ENCODE measurements around the gene LRMDA. TPM values are rescaled to one million over a fixed set of nuclear protein-coding genes. Genes with fewer than 3 reads are reported as not detected.

Gene LRMDA
- total RNA-seq, 1 donor from 2014 or later = 0.96 TPM

DNA sequence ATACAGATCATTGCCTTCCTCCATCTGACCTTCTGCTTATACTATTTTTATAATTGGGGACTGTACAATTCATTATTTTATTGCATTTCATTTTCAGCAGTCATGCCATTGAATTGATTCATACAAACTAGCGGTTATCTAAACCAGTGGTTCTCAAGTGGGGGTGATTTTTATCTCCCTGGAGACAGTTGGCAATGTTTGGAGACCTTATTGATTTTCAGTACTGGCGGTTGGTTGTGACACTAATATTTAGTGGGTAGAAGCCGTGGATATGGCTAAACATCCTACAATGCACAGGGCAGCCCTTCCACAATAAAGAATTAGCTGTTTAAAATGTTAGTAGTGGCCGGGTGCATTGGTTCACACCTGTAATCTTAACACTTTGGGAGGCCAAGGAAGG lies 765.9 kb downstream of the LRMDA start:
- H3K36me3 ChIP-seq = no peaks in the 10 kb centered on the region
- no peak for DNase-seq (ENCODE audit: low spot score in 2 of 2)
- intact Hi-C loops (cut with DNase I) = no loop called here
- no peaks in the 10 kb centered on the region for H3K27me3 ChIP-seq
- no peak overlapping the region for H3K4me3 ChIP-seq
- no peak overlapping the region for H3K27ac ChIP-seq
- peaks cover 0 to 3% of the 10 kb centered on the region in 2 donors for H3K4me1 ChIP-seq
- TF ChIP-seq CTCF (IDR thresholded peaks at IDR 0.05) = no peak
- H3K9me3 ChIP-seq = no peaks in the 10 kb centered on the region

DNA sequence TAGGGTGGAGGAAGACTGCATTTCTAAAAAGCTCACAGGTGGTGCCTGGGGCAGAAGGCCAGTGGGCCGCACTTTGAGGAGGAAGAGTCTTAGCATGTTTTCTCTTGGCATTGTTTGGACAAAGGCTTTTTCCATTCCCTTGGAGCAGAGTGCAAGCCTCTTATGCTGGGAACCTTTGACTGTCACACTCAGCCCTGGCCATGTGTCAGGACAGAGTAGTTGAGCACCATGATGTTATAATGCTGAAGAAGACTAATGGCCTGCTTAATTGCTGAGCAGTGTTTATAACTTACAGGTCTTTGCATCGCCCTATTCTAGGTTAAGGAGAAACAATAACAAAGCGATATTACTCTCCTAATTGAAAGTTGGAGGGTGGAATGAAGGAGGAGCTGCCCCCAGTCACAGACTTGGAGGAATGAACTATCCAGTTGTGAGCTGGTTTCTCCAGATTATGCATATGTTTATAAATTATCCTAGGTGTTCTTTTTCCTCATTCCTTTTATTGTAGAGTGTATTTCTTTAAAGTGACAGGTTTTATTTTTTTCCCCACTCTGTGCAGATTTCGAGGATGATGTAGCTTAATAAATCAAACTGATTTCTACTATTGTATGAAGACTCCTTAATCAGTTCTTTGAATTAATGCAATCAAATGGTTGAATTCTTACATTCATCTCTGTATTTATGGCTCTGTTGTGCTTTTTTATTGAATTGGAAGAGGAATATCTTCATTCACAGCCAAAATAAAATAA lies 767.0 kb downstream of the LRMDA start:
- intact Hi-C loops (cut with DNase I) = no loop called here
- Histone ChIP-seq H3K36me3 (no peaks in the 10 kb centered on the region), H3K27ac (no peak overlapping the region), H3K9me3 (no peaks in the 10 kb centered on the region), H3K4me3 (no peak overlapping the region), H3K4me1 (peaks cover 0 to 3% of the 10 kb centered on the region in 2 donors), H3K27me3 (no peaks in the 10 kb centered on the region)
- DNase-seq (ENCODE audit: low spot score in 2 of 2) = no peak
- TF ChIP-seq CTCF (IDR thresholded peaks at IDR 0.05) = no peak

DNA sequence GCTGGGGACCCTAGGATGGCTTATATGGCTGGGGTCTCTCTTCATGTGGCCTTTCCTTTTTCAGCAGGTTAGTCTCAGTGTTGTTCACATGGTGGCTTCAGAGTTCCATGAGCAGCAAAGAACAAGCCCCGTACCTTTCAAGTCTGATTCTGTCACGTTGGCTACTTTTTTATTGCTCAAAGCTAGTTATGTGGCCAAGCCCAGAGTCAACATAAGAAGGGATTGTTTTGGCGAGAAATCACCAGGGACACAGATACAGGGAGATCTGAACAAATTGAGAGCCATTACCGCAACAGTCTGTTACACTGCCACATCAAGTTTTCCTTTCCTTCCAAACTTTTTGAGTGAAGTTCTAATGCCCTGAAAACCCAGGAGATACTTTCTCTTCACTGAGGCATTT lies 770.5 kb downstream of the LRMDA start:
- Histone ChIP-seq H3K27me3 (no peaks in the 10 kb centered on the region), H3K9me3 (no peaks in the 10 kb centered on the region), H3K4me1 (no peaks in the 10 kb centered on the region), H3K4me3 (no peak overlapping the region), H3K27ac (no peak overlapping the region), H3K36me3 (no peaks in the 10 kb centered on the region)
- no peak for DNase-seq (ENCODE audit: low spot score in 2 of 2)
- intact Hi-C loops (cut with DNase I) = no loop called here
- TF ChIP-seq CTCF (IDR thresholded peaks at IDR 0.05) = no peak

- intact Hi-C loops (cut with DNase I) = no loop called here
These were observed 771.4 kb downstream of the LRMDA start for GRCh38 chr10:76202777-76203176.

DNA sequence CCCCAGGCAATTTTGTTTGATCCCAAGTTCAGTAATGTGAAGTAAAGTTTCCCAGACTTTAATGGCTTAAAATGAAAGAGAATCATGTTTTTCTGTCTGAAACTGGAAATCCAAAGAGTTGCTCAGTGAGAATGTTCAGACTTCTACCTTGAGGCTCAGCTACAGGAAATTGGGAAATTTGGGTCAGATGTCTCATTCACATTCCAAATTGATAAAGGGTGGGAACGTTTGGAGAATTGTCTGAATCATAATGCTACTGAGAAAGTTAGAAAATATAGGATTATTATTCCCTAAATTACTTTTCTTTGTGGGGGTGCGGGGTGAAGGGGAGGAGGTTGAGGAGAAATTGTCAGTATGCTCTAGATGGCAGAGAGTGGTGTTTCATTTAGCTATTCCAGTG lies 773.9 kb downstream of the LRMDA start:
- DNase-seq (ENCODE audit: low spot score in 2 of 2) = no peak
- Histone ChIP-seq H3K4me1 (no peaks in the 10 kb centered on the region), H3K36me3 (no peaks in the 10 kb centered on the region), H3K27me3 (no peaks in the 10 kb centered on the region), H3K4me3 (no peak overlapping the region), H3K27ac (no peak overlapping the region), H3K9me3 (no peaks in the 10 kb centered on the region)
- TF ChIP-seq CTCF (IDR thresholded peaks at IDR 0.05) = no peak
- intact Hi-C loops (cut with DNase I) = no loop called here

More at GRCh38 chr10:76202777-76203176, 771.4 kb downstream of the LRMDA start:
- no peaks in the 10 kb centered on the region for H3K9me3 ChIP-seq
- no peaks in the 10 kb centered on the region for H3K27me3 ChIP-seq
- DNase-seq (ENCODE audit: low spot score in 2 of 2) = no peak
- H3K27ac ChIP-seq = no peak overlapping the region
- TF ChIP-seq CTCF (IDR thresholded peaks at IDR 0.05) = no peak
- H3K4me1 ChIP-seq = no peaks in the 10 kb centered on the region
- no peaks in the 10 kb centered on the region for H3K36me3 ChIP-seq
- no peak overlapping the region for H3K4me3 ChIP-seq

Measured in ascending aorta (tissue), 2 donors.